NCI-H1105 (cell line): ENCODE measurements around the gene EYS.
"Not testable (repeated sequence)": the region's sequence is repeated elsewhere in the genome, so short reads cannot be mapped to it uniquely, and the experiment has no call there.

Source experiments
- DNase-seq: peaks from one replicate; lab custom pipeline; 2025; lab: John Stamatoyannopoulos, UW

EYS gene

GRCh38 chr6:65633501-65633900 is 73.5 kb downstream of the EYS start:
- DNase-seq: no peak

- DNase-seq: no peak
Observed at GRCh38 chr6:65631711-65632110, 75.3 kb downstream of the EYS start.

- not testable (repeated sequence) for DNase-seq
Observed at GRCh38 chr6:65627434-65627999, 79.5 kb downstream of the EYS start.

DNA sequence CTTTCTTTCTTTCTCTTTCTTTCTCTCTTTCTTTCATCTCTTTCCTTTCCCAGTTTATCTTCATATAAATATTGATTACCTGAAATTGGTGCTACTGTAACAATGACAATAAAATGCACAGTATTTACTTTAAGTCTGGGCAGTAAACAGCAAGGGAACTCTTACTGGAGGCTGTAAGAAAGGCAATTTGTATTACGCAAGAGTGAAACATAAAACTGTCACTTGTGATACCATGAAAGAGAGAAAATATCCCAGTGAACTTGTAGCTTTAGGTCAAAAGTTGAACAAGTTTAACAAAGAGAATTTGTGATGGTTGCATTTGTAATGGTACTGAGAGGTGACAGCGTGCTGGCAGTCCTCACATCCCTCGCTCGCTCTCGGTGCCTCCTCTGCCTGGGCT is 80.0 kb downstream of the EYS start:
- DNase-seq: no peak

GRCh38 chr6:65623566-65623965 is 83.5 kb downstream of the EYS start:
- no peak for DNase-seq

GRCh38 chr6:65610746-65611145 is 96.3 kb downstream of the EYS start:
- DNase-seq: no peak

- DNase-seq: no peak
Observed at GRCh38 chr6:65595540-65595939, 111.5 kb downstream of the EYS start.

DNA sequence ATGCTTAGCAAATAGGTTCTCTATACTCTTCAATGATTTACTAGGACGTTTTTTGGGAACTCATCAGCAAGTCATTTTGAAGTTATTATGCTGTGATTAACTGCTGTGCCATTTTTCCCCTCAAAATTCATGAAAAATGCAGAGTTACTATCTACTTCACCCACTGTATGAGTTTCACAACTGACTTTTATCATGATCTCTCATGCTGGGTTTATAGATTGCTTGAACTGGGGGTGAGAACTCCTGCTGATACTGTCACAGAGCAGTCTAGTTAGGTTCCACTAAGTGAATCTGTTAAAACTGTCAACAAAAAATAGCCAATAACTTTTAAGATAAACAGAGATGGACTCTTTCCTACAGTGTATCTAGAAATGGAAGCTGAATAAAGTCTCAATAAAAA is 136.7 kb downstream of the EYS start:
- no peak for DNase-seq

DNA sequence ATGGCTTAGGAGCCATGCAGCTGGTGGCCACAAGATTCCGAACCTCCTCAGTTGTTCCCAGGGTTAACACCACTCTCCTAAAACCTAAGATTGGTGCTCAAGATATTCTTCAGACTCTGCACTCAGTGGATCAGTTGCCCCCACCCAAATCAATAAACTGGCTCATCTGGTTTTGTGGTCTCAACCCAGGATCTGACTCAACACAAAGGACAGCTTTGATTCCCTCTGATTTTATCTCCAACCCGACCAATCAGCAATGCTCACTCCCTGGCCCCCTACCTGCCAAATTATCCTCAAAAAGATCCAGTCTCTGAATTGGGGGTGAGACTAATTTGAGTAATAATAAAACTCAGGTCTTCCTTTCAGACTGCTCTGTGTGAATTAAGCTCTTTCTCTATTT is 137.5 kb downstream of the EYS start:
- DNase-seq: no peak

DNA sequence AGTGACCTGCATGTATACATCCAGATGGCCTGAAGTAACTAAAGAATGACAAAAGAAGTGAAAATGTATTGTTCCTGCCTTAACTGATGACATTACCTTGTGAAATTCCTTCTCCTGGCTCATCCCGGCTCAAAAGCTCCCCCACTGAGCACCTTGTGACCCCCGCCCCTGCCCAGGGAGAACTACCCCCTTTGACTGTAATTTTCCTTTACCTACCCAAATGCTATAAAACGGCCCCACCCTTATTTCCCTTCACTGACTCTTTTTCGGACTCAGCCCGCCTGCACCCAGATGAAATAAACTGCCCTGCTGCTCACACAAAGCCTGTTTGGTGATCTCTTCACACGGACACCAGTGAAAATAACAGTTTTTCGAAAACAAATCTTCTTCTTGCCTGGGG is 138.0 kb downstream of the EYS start:
- DNase-seq: not testable (repeated sequence)

DNA sequence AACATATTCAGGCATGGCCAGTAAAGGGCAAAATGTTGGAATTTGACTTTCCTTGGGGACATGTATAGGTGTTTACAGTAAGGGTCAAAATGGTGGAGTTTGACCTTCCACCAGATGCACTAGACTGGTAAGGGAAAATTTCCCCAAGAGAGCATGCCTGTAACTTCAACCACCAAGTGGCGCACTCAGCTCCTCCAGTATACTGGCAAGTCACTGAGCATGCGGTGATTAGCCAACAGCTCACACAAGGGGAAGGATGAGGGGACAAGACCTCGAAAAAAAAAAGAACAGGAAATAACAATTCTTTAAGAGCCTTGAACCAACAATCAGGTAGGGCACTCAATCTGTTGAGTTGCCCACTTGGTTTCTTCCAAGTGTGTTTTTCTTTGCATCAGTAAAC is 140.9 kb downstream of the EYS start:
- DNase-seq: no peak

- no peak for DNase-seq
Observed at GRCh38 chr6:65558071-65558470, 149.0 kb downstream of the EYS start.

DNA sequence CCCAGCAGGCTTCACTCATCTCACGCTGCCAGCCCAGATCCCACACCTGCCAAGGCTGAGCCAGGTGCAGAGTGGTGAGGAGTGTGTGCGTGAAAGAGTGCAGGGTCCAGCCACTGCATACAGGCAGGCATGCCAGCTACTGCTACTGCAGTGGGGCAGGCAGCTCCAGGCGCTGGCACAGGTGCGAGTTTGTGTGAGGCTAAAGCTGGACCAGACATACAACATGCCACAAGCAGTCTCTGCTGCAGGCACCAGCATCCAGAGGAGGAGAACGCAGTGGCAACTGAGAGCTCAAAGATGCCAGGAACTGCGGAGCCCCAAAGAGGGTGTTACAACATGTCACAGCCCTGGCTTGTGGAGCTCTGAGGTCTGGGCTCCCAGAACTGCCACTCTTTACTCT is 149.8 kb downstream of the EYS start:
- peak; percentile 52 for DNase-seq

DNA sequence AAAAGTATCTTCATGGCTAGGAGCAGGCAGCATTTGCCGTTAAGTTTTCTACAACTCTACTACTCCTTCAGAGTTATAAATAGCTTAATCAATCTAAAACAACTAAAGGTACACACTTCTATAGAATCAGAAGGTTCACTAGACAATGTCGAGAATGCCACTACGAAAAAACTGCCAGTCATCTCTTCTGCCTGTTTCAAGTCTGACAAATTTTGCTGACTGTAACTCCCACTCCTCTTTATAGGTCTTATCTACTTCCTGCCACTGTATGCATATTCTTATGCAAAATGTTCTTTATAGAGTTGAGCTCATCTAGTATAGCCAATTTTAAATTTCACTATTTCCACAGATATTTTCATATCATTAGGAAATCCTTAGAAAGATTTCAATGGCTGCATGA is 160.1 kb downstream of the EYS start:
- no peak for DNase-seq

DNA sequence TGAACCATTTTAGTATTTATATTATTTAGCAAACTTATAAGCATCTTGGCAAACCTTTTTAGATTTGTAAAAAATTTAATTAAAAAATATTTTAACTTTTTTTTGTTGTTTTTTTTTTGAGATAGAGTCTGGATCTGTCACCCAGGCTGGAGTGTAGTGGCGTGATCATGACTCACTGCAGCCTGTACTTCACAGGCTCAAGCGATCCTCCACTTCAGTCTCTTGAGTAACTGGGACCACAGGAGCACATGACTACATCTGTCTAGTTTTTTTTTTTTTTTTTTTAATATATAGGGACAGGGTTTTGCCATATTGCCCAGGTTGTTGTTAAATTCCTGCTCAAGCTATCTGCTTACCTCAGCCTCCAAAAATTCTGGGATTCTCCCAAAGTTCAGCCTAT is 161.1 kb downstream of the EYS start:
- no peak for DNase-seq

DNA sequence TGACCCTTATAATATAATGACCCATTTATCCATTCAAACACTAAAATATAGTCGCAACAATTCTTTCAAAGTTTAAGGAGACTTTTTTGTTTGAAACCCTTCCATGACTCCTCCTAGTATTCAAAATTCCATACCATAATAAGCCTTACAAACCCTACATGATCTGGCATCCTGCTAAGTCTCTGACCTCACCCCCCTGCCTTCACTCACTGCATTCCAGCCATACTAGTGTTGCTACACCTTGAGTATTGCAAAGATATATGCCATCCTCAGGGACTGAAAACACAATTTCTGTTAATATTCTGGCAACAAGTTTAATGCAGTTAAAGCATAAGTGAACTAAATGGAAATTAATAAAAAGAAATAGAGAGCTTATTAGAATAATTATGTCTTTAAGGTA is 168.4 kb downstream of the EYS start:
- DNase-seq: no peak

DNA sequence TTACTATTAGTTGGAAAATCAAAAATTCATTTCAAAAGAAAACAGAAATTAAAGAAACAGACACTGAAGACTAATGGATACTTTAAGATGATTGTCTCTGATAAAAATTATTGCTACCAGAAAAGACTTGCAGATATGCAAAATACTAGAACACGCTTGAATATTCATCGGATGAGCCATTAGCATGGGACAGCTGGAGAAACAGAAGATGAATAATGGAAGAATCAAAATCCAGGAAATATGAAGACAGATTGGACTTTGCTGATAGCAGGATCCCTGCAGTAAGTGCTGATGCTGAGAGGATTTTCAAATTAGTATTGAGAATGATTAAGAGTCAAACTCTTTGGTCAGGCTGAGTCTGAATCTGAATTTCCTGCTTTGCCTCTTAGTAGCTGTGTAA is 169.4 kb downstream of the EYS start:
- DNase-seq: no peak

DNA sequence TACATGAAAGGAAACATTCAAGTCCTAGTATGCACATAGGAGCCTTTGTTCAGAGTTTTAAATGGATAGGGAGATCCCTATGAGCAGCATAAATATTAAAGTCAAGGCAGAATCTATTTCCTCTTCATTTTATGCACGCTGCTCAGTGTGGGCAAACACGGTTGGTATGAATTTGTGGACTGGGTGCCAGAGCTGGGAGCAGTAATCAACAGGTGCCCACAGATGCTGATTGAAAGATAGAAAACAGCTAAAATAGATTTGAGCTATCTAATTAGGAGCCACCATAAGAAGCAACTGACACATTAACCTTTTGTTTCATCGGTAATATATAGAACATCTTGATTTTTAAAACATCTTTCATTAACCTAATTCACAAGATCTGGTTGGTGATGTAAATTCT is 175.5 kb downstream of the EYS start:
- DNase-seq: no peak

- DNase-seq: no peak
Observed at GRCh38 chr6:65524232-65524631, 182.8 kb downstream of the EYS start.

GRCh38 chr6:65505736-65506135 is 201.3 kb downstream of the EYS start:
- peak; percentile 48 for DNase-seq

- DNase-seq: no peak
Observed at GRCh38 chr6:65501045-65501444, 206.0 kb downstream of the EYS start.

DNA sequence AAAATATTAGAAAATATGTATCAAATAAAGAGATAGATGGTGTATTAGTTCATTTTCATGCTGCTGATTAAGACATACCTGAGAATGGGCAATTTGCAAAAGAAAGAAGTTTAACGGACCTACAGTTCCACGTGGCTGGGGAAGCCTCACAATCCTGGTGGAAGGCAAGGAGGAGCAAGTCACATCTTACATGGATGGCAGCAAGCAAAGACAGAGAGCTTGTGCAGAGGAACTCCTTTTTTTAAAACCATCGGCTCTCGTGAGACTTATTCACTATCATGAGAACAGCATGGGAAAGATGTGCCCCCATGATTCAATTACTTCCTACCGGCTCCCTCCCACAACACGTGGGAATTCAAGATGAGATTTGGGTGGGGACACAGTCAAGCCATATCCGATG is 223.4 kb downstream of the EYS start:
- not testable (repeated sequence) for DNase-seq

DNA sequence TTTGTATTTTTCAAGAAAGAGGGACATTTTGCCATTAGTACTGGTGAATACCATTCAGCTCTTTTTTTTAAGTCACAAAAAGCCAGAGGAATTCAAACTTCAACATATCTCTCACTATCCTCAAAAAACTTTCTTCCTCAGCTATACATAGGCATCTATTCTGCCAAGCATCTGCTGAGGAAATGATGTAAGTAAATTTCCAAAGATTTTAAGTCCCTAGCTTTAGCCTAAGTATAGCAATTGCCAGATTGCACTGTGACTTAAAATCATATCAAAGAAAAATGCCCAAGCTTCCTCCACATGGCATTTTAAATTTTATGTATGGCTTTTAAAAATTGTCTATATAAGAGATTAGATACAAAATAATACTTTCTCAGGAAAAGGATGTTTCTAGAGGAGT is 237.4 kb downstream of the EYS start:
- DNase-seq: no peak

GRCh38 chr6:65468307-65468706 is 238.7 kb downstream of the EYS start:
- DNase-seq: no peak

DNA sequence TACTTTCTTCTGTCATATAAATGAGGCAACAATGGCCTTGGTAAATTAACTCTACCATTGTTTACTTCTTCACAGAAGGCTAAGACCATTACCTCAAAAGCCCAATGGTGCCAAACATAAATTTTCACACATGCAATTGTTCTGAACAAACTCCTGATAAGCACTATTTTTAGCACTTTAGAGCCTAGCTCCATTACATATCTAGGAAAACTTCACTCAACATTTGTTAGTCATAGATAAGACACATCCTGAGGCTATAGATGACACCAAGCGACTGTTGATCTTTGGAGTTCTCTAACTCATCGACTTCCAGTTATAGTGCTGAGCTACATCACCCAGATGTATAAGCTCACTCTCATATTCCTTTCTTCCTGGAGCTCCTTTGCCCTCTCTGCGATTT is 245.9 kb downstream of the EYS start:
- no peak for DNase-seq
